ENCODE results near the gene RAPGEF4.
"Not testable (repeated sequence)": the region's sequence is repeated elsewhere in the genome, so short reads cannot be mapped to it uniquely, and the experiment has no call there.

Gene RAPGEF4

GRCh38 chr2:173079141-173079540 is 343.5 kb downstream of the RAPGEF4 start:
- DNase-seq: no peak

- DNase-seq: no peak
These were observed 344.6 kb downstream of the RAPGEF4 start for GRCh38 chr2:173079973-173080860.

- DNase-seq: no peak
These were observed 351.0 kb downstream of the RAPGEF4 start for GRCh38 chr2:173086518-173087213.

GRCh38 chr2:173087214-173087581 is 351.6 kb downstream of the RAPGEF4 start:
- no peak for DNase-seq

GRCh38 chr2:173087793-173088496 is 352.3 kb downstream of the RAPGEF4 start:
- no peak for DNase-seq

- DNase-seq: no peak
These were observed 354.7 kb downstream of the RAPGEF4 start for GRCh38 chr2:173090276-173090877.

- no peak for DNase-seq
These were observed 355.5 kb downstream of the RAPGEF4 start for GRCh38 chr2:173090973-173091660.

GRCh38 chr2:173091910-173092309 is 356.3 kb downstream of the RAPGEF4 start:
- no peak for DNase-seq

- no peak for DNase-seq
These were observed 357.3 kb downstream of the RAPGEF4 start for GRCh38 chr2:173092844-173093402.

GRCh38 chr2:173093617-173094016 is 358.0 kb downstream of the RAPGEF4 start:
- not testable (repeated sequence) for DNase-seq

GRCh38 chr2:173094731-173095130 is 359.1 kb downstream of the RAPGEF4 start:
- no peak for DNase-seq

- DNase-seq: no peak
These were observed 359.7 kb downstream of the RAPGEF4 start for GRCh38 chr2:173095356-173095755.

GRCh38 chr2:173099271-173099670 is 363.6 kb downstream of the RAPGEF4 start:
- DNase-seq: no peak

GRCh38 chr2:173099804-173100203 is 364.2 kb downstream of the RAPGEF4 start:
- no peak for DNase-seq

GRCh38 chr2:173101687-173102086 is 366.0 kb downstream of the RAPGEF4 start:
- no peak for DNase-seq
